SK-N-MC (cell line): ENCODE data around the gene MAGI3.

Experiments
- EZH2 ChIP-seq: fragments of 200-600 bp; sonication (generic); IDR thresholded peaks from one replicate; pipeline ENCODE4 v1.6.1; 2017; ENCODE audit warnings: antibody characterized with exemption
- POLR2AphosphoS5 ChIP-seq: IDR thresholded peaks from 2 replicates; pipeline ENCODE4 v1.6.1; 2012; ENCODE audit warnings: mild to moderate bottlenecking, low read depth, low read length, borderline replicate concordance

GRCh38 chr1:113592230-113592629, 201.9 kb downstream of the MAGI3 start:
- TF ChIP-seq EZH2 (no peak), POLR2AphosphoS5 (no peak)
